Panc1 (cell line): ENCODE measurements around the gene SPART. TPM values are rescaled to one million over a fixed set of nuclear protein-coding genes. Genes with fewer than 3 reads are reported as not detected.

Experiments
- ATAC-seq: fragments of 200-7000 bp; cut with Tn5 transposase; 2 replicates; pipeline ENCODE4 v1.9.1; 2020; ENCODE audit warnings: mild to moderate bottlenecking, moderate library complexity
- BruUV-seq: library from RNA; stranded (reverse); fragments of 400-500 nt; replicated peaks from 2 replicates; lab custom pipeline; 2021; lab: Mats Ljungman, UMichigan
- CTCF ChIA-PET: fragments of 300-600 bp; sonication (Branson Sonifier 250); formaldehyde crosslinking; loops from one replicate; lab custom pipeline; 2022; ENCODE audit warnings: antibody characterized with exemption; lab: Charles Lee
- POLR2A ChIA-PET: fragments of 300-600 bp; sonication (Branson Sonifier 250); formaldehyde crosslinking; loops from one replicate; lab custom pipeline; 2022; ENCODE audit warnings: antibody characterized with exemption; lab: Charles Lee
- DNase-seq: peaks from one replicate; pipeline ENCODE4 v3.0.0-alpha.2; 2010; ENCODE audit warnings: low read depth, low spot score
- H3K27ac ChIP-seq: 2 replicates; pipeline ENCODE4 v1.5.1; 2011; ENCODE audit warnings: mild to moderate bottlenecking, low read length, inconsistent platforms
- H3K27me3 ChIP-seq: fragments of 200-500 bp; sonication (Bioruptor generic); 2 replicates; pipeline ENCODE4 v1.6.0; 2014; ENCODE audit warnings: low read length, inconsistent platforms; ENCODE audit not compliant: control insufficient read depth, insufficient read depth
- H3K36me3 ChIP-seq: fragments of 200-500 bp; sonication (Bioruptor generic); 2 replicates; pipeline ENCODE4 v1.5.1; 2014; ENCODE audit warnings: inconsistent platforms, mild to moderate bottlenecking, low read length, moderate library complexity; ENCODE audit not compliant: control insufficient read depth, insufficient read depth
- H3K4me1 ChIP-seq: 2 replicates; pipeline ENCODE4 v1.5.1; 2011; ENCODE audit warnings: inconsistent platforms, mild to moderate bottlenecking, low read length, moderate library complexity; ENCODE audit not compliant: control insufficient read depth, insufficient read depth
- H3K4me3 ChIP-seq, 2 experiments: 2 replicates each; pipeline ENCODE4 v1.5.1; 2011 to 2012; ENCODE audit warnings: low read depth in 2 of 2, low read length in 2 of 2, mild to moderate bottlenecking in 2 of 2, inconsistent platforms in 1 of 2, moderate library complexity in 1 of 2
- H3K9me3 ChIP-seq: fragments of 200-500 bp; sonication (Bioruptor generic); 2 replicates; pipeline ENCODE4 v1.5.1; 2014; ENCODE audit warnings: low read depth, mild to moderate bottlenecking, inconsistent platforms, low read length, moderate library complexity; ENCODE audit not compliant: control insufficient read depth, insufficient read depth
- CTCF ChIP-seq: fragments of 450-650 bp; IDR thresholded peaks from 2 replicates; pipeline ENCODE4 v1.5.1; 2017; ENCODE audit warnings: mild to moderate bottlenecking
- POLR2AphosphoS5 ChIP-seq: IDR thresholded peaks from 2 replicates; pipeline ENCODE4 v1.6.1; 2012; ENCODE audit warnings: mild to moderate bottlenecking, low read depth, low read length, moderate library complexity
- REST ChIP-seq, 2 experiments: IDR thresholded peaks; 2 replicates each; pipeline ENCODE4 v1.6.1; 2011 to 2012; ENCODE audit warnings: low read depth in 2 of 2, control low read depth in 1 of 2, low read length in 1 of 2, mild to moderate bottlenecking in 1 of 2, moderate library complexity in 1 of 2; ENCODE audit not compliant: insufficient read depth in 1 of 2
- SIN3A ChIP-seq: IDR thresholded peaks from 2 replicates; pipeline ENCODE4 v1.6.1; 2012; ENCODE audit warnings: low read depth, mild to moderate bottlenecking, low read length, moderate library complexity, borderline replicate concordance; ENCODE audit not compliant: insufficient read depth
- TCF7L2 ChIP-seq: IDR thresholded peaks from 2 replicates; pipeline ENCODE4 v1.6.1; 2011; ENCODE audit warnings: mild to moderate bottlenecking, low read depth, low read length, inconsistent platforms
- in situ Hi-C: cut with HindIII; loops from 2 replicates; pipeline ENCODE4 v1.10.0; 2016; ENCODE audit warnings: low sequenced_read_pairs, low pct_unique_long_range_greater_than_20kb
- intact Hi-C: fragments of 100-400 bp; cut with micrococcal nuclease; formaldehyde crosslinking; loops from one replicate; pipeline ENCODE4 v1.10.0; 2022; ENCODE audit not compliant: unreplicated experiment
- total RNA-seq: library from RNA; stranded (reverse); gene quantifications from one replicate; pipeline ENCODE4 v1.2.1, GENCODE V29; 2021; ENCODE audit not compliant: unreplicated experiment

Gene SPART
- total RNA-seq, 1 experiment from 2014 or later = 38.9 TPM

GRCh38 chr13:36331280-36331679 is 14.9 kb downstream of the SPART start:
- no peak for DNase-seq
- H3K4me3 ChIP-seq = no peak overlapping the region
- in situ Hi-C loops (no loop called here), intact Hi-C loops (no loop called here)
- CTCF ChIA-PET = no interaction called here
- no peak overlapping the region for H3K27ac ChIP-seq
- no peak for ATAC-seq
- BruUV-seq = no TSS peak
- no peak for TF ChIP-seq SIN3A
- no peaks in the 10 kb centered on the region for H3K27me3 ChIP-seq
- POLR2A ChIA-PET = no interaction called here
- no peaks in the 10 kb centered on the region; the same call in none of the 2 replicates for H3K36me3 ChIP-seq
- no peaks in the 10 kb centered on the region for H3K4me1 ChIP-seq
- no peaks in the 10 kb centered on the region for H3K9me3 ChIP-seq

GRCh38 chr13:36329361-36329760 is 16.8 kb downstream of the SPART start:
- intact Hi-C loops (no loop called here), in situ Hi-C loops (no loop called here)
- H3K4me1 ChIP-seq = no peaks in the 10 kb centered on the region
- TF ChIP-seq REST (IDR thresholded peaks at IDR 0.05; ENCODE audit: insufficient read depth in 1 of 2, low read depth in 2 of 2, low read length in 1 of 2) = no peak
- no peak for TF ChIP-seq POLR2AphosphoS5
- no peak for TF ChIP-seq TCF7L2
- TF ChIP-seq CTCF = no peak
- TF ChIP-seq SIN3A = no peak
- DNase-seq (no peak), ATAC-seq (no peak)
- no peaks in the 10 kb centered on the region for H3K9me3 ChIP-seq
- H3K4me3 ChIP-seq = no peak overlapping the region
- H3K27ac ChIP-seq = no peak overlapping the region
- H3K27me3 ChIP-seq = no peaks in the 10 kb centered on the region
- H3K36me3 ChIP-seq = no peaks in the 10 kb centered on the region; the same call in none of the 2 replicates
- no TSS peak for BruUV-seq
- POLR2A ChIA-PET = no interaction called here
- CTCF ChIA-PET = no interaction called here

- no peak overlapping the region for H3K27ac ChIP-seq
- no peaks in the 10 kb centered on the region for H3K4me1 ChIP-seq
- no peaks in the 10 kb centered on the region for H3K9me3 ChIP-seq
- no peaks in the 10 kb centered on the region for H3K27me3 ChIP-seq
- no TSS peak for BruUV-seq
- ATAC-seq (no peak), DNase-seq (no peak)
- in situ Hi-C loops = no loop called here
- ChIA-PET POLR2A (no interaction called here), CTCF (no interaction called here)
- H3K36me3 ChIP-seq = no peaks in the 10 kb centered on the region; the same call in none of the 2 replicates
- H3K4me3 ChIP-seq = no peak overlapping the region
- intact Hi-C loops = no loop called here
- TF ChIP-seq TCF7L2 = no peak
- no peak for TF ChIP-seq SIN3A
- no peak for TF ChIP-seq POLR2AphosphoS5
Observed at GRCh38 chr13:36328821-36329220, 17.4 kb downstream of the SPART start.
